Trophoblast cell (in vitro differentiated cells and primary cell): Measurements from ENCODE around the gene CLASRP.
"Not testable (repeated sequence)": the region's sequence is repeated elsewhere in the genome, so short reads cannot be mapped to it uniquely, and the experiment has no call there.

ENCODE experiments used
- DNase-seq, 2 donors: peaks; one replicate each; pipeline ENCODE4 v3.0.0-alpha.2; 2016
- H2AFZ ChIP-seq: 2 replicates; pipeline ENCODE4 v1.6.1; 2013; ENCODE audit warnings: low read length, moderate library complexity, mild to moderate bottlenecking; ENCODE audit not compliant: insufficient read depth, poor library complexity
- H2AK5ac ChIP-seq: 2 replicates; pipeline ENCODE4 v1.6.1; 2013; ENCODE audit warnings: mild to moderate bottlenecking, low read length
- H2BK120ac ChIP-seq: 2 replicates; pipeline ENCODE4 v1.6.1; 2013; ENCODE audit warnings: low read length, mild to moderate bottlenecking, moderate library complexity; ENCODE audit not compliant: insufficient read depth, poor library complexity
- H2BK12ac ChIP-seq: 2 replicates; pipeline ENCODE4 v1.6.1; 2013; ENCODE audit warnings: mild to moderate bottlenecking, low read length, moderate library complexity
- H2BK5ac ChIP-seq: 2 replicates; pipeline ENCODE4 v1.6.1; 2013; ENCODE audit warnings: low read length, low read depth, moderate library complexity, mild to moderate bottlenecking; ENCODE audit not compliant: poor library complexity
- H3K14ac ChIP-seq: 2 replicates; pipeline ENCODE4 v1.6.1; 2013; ENCODE audit warnings: mild to moderate bottlenecking, low read length
- H3K18ac ChIP-seq: 2 replicates; pipeline ENCODE4 v1.6.1; 2013; ENCODE audit warnings: mild to moderate bottlenecking, low read length
- H3K23ac ChIP-seq: 2 replicates; pipeline ENCODE4 v1.6.1; 2013; ENCODE audit warnings: low read length
- H3K27ac ChIP-seq: 2 replicates; pipeline ENCODE4 v1.5.1; 2013; ENCODE audit warnings: low read depth, mild to moderate bottlenecking, inconsistent platforms, low read length, moderate library complexity
- H3K27me3 ChIP-seq: 2 replicates; pipeline ENCODE4 v1.6.1; 2013; ENCODE audit warnings: inconsistent platforms, mild to moderate bottlenecking, low read length, moderate library complexity; ENCODE audit not compliant: insufficient read depth
- H3K36me3 ChIP-seq, 2 experiments: 1 replicate in 1 of 2; 2 replicates in 1 of 2; pipeline ENCODE4 v1.6.1; 2013; ENCODE audit warnings: low read length in 2 of 2, mild to moderate bottlenecking in 2 of 2, moderate library complexity in 1 of 2; ENCODE audit not compliant: insufficient read depth in 2 of 2, control insufficient read depth in 1 of 2
- H3K4ac ChIP-seq: 2 replicates; pipeline ENCODE4 v1.6.1; 2013; ENCODE audit warnings: low read depth, mild to moderate bottlenecking, low read length, moderate library complexity
- H3K4me1 ChIP-seq, 2 experiments: 1 replicate in 1 of 2; 2 replicates in 1 of 2; pipeline ENCODE4 v1.6.1; 2013; ENCODE audit warnings: low read length in 2 of 2, mild to moderate bottlenecking in 2 of 2, moderate library complexity in 1 of 2; ENCODE audit not compliant: insufficient read depth in 2 of 2, control insufficient read depth in 1 of 2
- H3K4me2 ChIP-seq: 2 replicates; pipeline ENCODE4 v1.6.1; 2013; ENCODE audit warnings: inconsistent platforms, mild to moderate bottlenecking, low read length, moderate library complexity
- H3K4me3 ChIP-seq: 2 replicates; pipeline ENCODE4 v1.5.1; 2013; ENCODE audit warnings: mild to moderate bottlenecking, low read depth, low read length, inconsistent platforms
- H3K79me1 ChIP-seq: one replicate; pipeline ENCODE4 v1.6.1; 2013; ENCODE audit warnings: low read length
- H3K79me2 ChIP-seq: 2 replicates; pipeline ENCODE4 v1.6.1; 2013; ENCODE audit warnings: low read length, mild to moderate bottlenecking; ENCODE audit not compliant: control insufficient read depth, insufficient read depth, poor library complexity
- H3K9ac ChIP-seq: 2 replicates; pipeline ENCODE4 v1.6.1; 2013; ENCODE audit warnings: mild to moderate bottlenecking, low read length
- H3K9me3 ChIP-seq: 2 replicates; pipeline ENCODE4 v1.6.1; 2013; ENCODE audit warnings: low read depth, mild to moderate bottlenecking, control low read depth, inconsistent platforms, low read length; ENCODE audit not compliant: insufficient read depth
- H4K12ac ChIP-seq: 2 replicates; pipeline ENCODE4 v1.6.1; 2013; ENCODE audit warnings: low read depth, mild to moderate bottlenecking, low read length, moderate library complexity
- H4K8ac ChIP-seq: 2 replicates; pipeline ENCODE4 v1.6.1; 2013; ENCODE audit warnings: low read depth, mild to moderate bottlenecking, low read length, moderate library complexity
- H4K91ac ChIP-seq: one replicate; pipeline ENCODE4 v1.6.1; 2013; ENCODE audit warnings: low read depth, mild to moderate bottlenecking, low read length, moderate library complexity
- WGBS: extraction: QIAGEN DNeasy Blood & Tissue Kit; methylation state at CpG from one replicate; pipeline ENCODE4 v1.1.7; 2013; ENCODE audit warnings: missing lambda C conversion rate; ENCODE audit not compliant: insufficient read length, insufficient coverage; ENCODE audit errors: extremely low coverage; 5-methylcytosine and 5-hydroxymethylcytosine counted together

Gene CLASRP

DNA sequence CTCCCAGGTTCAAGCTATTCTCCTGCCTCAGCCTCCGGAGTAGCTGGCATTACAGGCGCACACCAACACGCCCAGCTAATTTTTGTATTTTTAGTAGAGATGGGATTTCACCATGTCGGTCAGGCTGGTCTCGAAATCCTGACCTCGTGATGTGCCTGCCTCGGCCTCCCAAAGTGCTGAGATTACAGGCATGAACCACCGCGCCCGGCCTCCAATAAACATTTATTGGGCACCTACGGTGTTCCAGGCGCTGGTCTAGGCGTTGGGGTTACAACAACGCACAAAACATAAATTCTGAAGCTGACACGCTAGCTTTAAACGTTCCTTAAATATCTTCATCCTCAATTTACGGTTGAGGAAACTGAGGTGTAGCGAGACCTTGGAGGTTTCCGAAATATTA is 38.2 kb upstream of the CLASRP start:
- H3K27me3 ChIP-seq = not testable (repeated sequence)

GRCh38 chr19:45001087-45001739 is 37.6 kb upstream of the CLASRP start, which contains the start of gene RELB:
RELB (plus strand) TSS chr19:45001464; CDS start chr19:45001580, 116 bp downstream.
- Histone ChIP-seq H2BK5ac (peak within 1 kb of the TSS; percentile 80), H3K9me3 (peaks cover 1% of the 10 kb centered on the region), H4K91ac (peak within 1 kb of the TSS; percentile 50), H3K27me3 (no peaks in the 10 kb centered on the region), H3K4me3 (peak within 1 kb of the TSS; percentile 93), H3K9ac (peak within 1 kb of the TSS; percentile 87), H3K27ac (peak within 1 kb of the TSS; percentile 86), H3K4me2 (peak within 1 kb of the TSS; percentile 99), H3K4me1 (peaks cover 2 to 3% of the 10 kb centered on the region in 2 experiments), H3K18ac (peak within 1 kb of the TSS; percentile 73), H3K4ac (no peak within 1 kb of the TSS), H2BK120ac (no peak within 1 kb of the TSS), H2BK12ac (no peak within 1 kb of the TSS), H3K79me2 (no peaks in the 10 kb centered on the region), H3K23ac (no peak within 1 kb of the TSS), H3K79me1 (peaks cover 6% of the 10 kb centered on the region), H3K36me3 (peaks cover 2 to 5% of the 10 kb centered on the region in 2 experiments), H2AK5ac (no peak within 1 kb of the TSS), H4K8ac (peak within 1 kb of the TSS; percentile 79), H2AFZ (peak within 1 kb of the TSS; percentile 67), H4K12ac (peak within 1 kb of the TSS; percentile 34), H3K14ac (peak within 1 kb of the TSS; percentile 73)
- WGBS = no CpG with 5 or more reads among the region's 79 CpGs
- DNase-seq = peak; percentile 94 to 98

More for the DNA sequence above, 38.2 kb upstream of the CLASRP start:
- H4K91ac ChIP-seq = peak overlapping the region; percentile 50
- H3K9ac ChIP-seq, H3K9me3 ChIP-seq, H2BK5ac ChIP-seq, H3K23ac ChIP-seq, H2BK120ac ChIP-seq, H2BK12ac ChIP-seq, H3K36me3 ChIP-seq, H3K27ac ChIP-seq, H3K4ac ChIP-seq, H2AK5ac ChIP-seq, H3K79me2 ChIP-seq, H3K79me1 ChIP-seq, H3K4me1 ChIP-seq, H3K4me3 ChIP-seq, H3K18ac ChIP-seq, DNase-seq, H3K14ac ChIP-seq: not testable (repeated sequence)
- WGBS = no CpG with 5 or more reads among the region's 19 CpGs
- H2AFZ ChIP-seq = peak overlapping the region; percentile 61
- H4K8ac ChIP-seq = peak overlapping the region; percentile 79
- H3K4me2 ChIP-seq = peak overlapping the region; percentile 84
- peak overlapping the region; percentile 34 for H4K12ac ChIP-seq

DNA sequence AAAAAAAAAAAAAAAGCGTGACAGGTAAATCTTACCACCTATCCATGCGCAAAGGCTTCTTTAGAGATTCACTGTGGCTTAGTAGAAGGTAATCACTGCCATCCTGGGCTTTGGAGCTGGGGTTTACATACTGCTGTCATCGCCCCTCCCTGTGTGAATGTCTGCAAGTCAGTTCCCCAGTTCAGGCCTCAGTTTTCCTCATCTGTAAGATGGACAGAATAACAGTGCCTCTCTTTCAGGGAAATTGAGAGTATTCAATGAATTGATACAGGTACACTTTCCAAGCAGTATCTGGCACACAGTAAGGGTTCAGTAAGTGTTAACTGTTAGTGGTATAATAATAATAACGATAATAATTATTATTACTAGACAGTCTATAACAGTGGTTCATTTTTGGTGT is 35.4 kb upstream of the CLASRP start:
- Histone ChIP-seq H2BK12ac (no peak overlapping the region), H3K36me3 (peaks cover 4 to 6% of the 10 kb centered on the region in 2 experiments), H4K91ac (no peak overlapping the region), H2BK120ac (no peak overlapping the region), H3K27ac (no peak overlapping the region), H3K9ac (no peak overlapping the region), H3K27me3 (no peaks in the 10 kb centered on the region), H2AK5ac (no peak overlapping the region), H3K4me1 (peaks cover 2 to 3% of the 10 kb centered on the region in 2 experiments), H3K4me2 (no peak overlapping the region), H3K23ac (no peak overlapping the region), H3K79me2 (no peaks in the 10 kb centered on the region), H4K8ac (no peak overlapping the region), H3K4me3 (no peak overlapping the region), H3K9me3 (no peaks in the 10 kb centered on the region), H3K79me1 (peaks cover 6% of the 10 kb centered on the region), H3K4ac (no peak overlapping the region), H2BK5ac (no peak overlapping the region), H2AFZ (no peak overlapping the region), H3K14ac (no peak overlapping the region), H3K18ac (no peak overlapping the region), H4K12ac (no peak overlapping the region)
- no peak for DNase-seq
- no CpG with 5 or more reads among the region's 4 CpGs for WGBS

GRCh38 chr19:45005787-45006186 is 33.1 kb upstream of the CLASRP start:
- no peak overlapping the region for H2AK5ac ChIP-seq
- H3K27ac ChIP-seq = no peak overlapping the region
- no CpG with 5 or more reads among the region's 9 CpGs for WGBS
- no peak overlapping the region for H4K91ac ChIP-seq
- H3K23ac ChIP-seq = no peak overlapping the region
- H3K4ac ChIP-seq = no peak overlapping the region
- no peak for DNase-seq
- no peaks in the 10 kb centered on the region for H3K79me2 ChIP-seq
- H3K4me1 ChIP-seq = peaks cover 2 to 3% of the 10 kb centered on the region in 2 experiments
- H3K9me3 ChIP-seq = no peaks in the 10 kb centered on the region
- peaks cover 6% of the 10 kb centered on the region for H3K79me1 ChIP-seq
- no peaks in the 10 kb centered on the region for H3K27me3 ChIP-seq
- no peak overlapping the region for H2BK120ac ChIP-seq
- no peak overlapping the region for H3K14ac ChIP-seq
- no peak overlapping the region for H2BK5ac ChIP-seq
- no peak overlapping the region for H3K4me2 ChIP-seq
- H3K9ac ChIP-seq = no peak overlapping the region
- peaks cover 4 to 6% of the 10 kb centered on the region in 2 experiments for H3K36me3 ChIP-seq
- no peak overlapping the region for H2AFZ ChIP-seq
- H3K18ac ChIP-seq = no peak overlapping the region
- no peak overlapping the region for H4K8ac ChIP-seq
- H3K4me3 ChIP-seq = no peak overlapping the region
- no peak overlapping the region for H2BK12ac ChIP-seq
- H4K12ac ChIP-seq = no peak overlapping the region
